GM21381 (cell line): ENCODE data around the gene NUP133.
A peak's percentile ranks its signal among the peaks of the same experiment; 100 is the strongest.
"Not testable (repeated sequence)": the region's sequence is repeated elsewhere in the genome, so short reads cannot be mapped to it uniquely, and the experiment has no call there.

Experiments used
- ATAC-seq: cut with Tn5 transposase; IDR thresholded peaks from one replicate; pipeline ENCODE4 v1.9.1; 2021; ENCODE audit warnings: mild to moderate bottlenecking, moderate library complexity; ENCODE audit not compliant: unreplicated experiment

NUP133 gene

DNA sequence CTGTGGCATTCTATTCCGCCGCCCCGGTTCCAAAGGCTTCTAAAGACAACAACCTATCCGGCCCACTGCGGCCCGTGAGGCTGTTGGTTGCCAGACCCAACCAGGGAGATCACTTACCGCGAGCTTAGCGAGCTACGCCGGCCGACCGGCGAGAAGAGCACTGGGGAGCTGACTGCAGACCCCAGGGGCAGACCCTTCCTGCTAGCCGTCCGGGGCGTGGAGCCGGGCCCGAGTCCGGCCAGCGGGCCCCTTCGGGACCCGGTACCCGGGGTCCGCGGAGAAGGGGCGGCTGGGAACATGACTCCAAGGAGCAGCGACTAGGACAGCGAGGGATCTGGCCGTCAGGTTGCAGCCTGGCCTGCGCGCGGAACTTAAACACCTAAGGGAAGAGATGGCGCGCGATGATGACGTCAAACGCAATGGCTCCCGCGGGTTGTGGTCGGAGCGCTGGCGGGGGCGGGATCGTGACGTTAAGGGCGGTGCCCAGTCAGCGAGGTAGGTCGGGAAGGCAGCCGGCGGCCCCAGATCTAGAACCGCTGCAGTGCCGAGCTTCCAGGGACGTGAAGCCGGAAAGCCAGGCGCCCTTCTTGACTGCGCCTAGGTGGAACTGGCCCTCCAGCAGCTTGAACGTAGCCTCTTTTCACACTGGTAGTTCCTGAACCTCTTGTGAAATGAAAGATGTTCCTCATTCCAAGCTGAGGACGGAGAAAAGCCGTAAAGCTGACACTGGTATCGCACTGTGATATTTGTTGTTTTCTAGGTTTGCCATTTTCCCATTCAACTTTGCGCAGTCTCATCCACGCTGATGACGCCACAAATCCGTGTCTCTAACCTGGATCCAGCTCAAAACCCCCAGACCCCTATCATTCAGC lies at the start of gene NUP133:
NUP133 (minus strand) TSS at position 391 of the 872 bp plus-strand sequence; CDS start at position 299, 92 bp downstream.
- peak; percentile 95 for ATAC-seq

- ATAC-seq: no peak
These were observed 49.2 kb upstream of the NUP133 start for GRCh38 chr1:229557200-229557850.

- no peak for ATAC-seq
These were observed 46.9 kb upstream of the NUP133 start for GRCh38 chr1:229554886-229555621.

- ATAC-seq: no peak
These were observed 45.5 kb upstream of the NUP133 start for GRCh38 chr1:229553621-229554130.

GRCh38 chr1:229552732-229553131 lies 44.6 kb upstream of the NUP133 start:
- ATAC-seq: no peak

GRCh38 chr1:229550812-229551567 lies 42.8 kb upstream of the NUP133 start:
- ATAC-seq: no peak

DNA sequence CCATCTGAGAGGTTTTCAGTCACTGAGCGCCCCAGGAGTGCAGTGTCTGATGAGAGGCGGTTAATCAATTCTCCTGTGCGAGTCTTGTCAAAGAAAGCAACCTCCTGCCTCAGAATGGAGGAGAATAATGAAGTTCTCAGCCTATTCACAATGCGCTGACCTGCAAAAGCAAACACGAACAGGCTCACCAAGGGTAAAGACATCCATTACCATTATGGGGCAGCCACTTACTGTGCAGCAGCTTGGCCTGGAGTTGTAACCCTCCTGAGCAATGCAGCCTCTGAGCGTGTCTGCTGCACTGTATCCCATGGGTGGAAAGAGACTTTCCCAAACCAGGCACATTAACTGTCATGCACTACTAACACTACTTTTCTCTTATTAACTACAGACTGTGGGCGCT lies 39.4 kb upstream of the NUP133 start:
- ATAC-seq: no peak

DNA sequence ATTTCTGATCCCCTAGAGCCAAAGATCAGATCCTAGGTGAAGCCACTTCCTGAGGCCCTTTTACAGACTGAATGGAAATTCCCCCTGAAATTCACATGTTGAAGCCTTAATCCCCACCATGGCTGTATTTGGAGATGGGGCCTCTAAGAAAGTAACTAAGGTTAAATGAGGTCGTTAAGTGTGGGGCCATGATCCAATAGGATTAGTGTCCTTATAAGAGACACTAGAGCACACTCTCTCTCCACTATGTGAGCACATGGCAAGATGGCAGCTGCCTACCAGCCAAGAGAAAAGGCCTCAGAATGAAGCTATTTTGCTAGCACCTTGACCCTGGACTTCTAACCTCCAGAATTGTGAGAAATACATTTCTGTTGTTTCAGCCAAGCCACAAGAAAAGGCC lies 36.4 kb upstream of the NUP133 start:
- ATAC-seq: no peak

DNA sequence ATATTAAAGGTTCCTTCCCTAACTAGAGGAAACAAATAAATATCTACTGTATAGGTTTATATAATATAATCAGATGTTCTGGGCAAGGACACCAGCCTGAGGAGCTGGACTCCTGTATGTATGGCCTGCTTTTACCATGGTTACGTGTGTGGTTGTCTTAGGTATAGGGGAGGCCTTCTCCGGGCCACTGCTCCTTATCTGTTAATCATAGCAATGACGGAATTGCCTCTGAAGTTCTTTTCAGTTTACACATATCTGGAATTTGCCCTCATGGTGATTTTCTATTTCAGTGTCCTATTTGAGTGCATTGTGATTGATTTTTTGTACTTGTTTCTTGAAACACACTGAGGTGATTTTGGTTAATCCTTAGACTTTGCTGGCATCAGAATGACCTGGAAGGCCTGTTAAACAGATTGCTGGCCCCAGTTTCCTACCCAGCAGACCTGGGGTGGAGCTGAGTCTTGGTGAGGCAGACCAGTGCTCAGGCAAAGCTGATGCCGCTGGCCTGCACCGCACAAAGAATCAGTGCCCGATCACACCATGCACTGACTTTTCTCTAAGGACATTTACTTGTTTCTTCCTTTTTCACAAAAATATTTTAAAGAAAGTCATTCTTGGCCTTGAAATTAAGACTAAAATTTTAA lies 31.8 kb upstream of the NUP133 start:
- no peak for ATAC-seq

DNA sequence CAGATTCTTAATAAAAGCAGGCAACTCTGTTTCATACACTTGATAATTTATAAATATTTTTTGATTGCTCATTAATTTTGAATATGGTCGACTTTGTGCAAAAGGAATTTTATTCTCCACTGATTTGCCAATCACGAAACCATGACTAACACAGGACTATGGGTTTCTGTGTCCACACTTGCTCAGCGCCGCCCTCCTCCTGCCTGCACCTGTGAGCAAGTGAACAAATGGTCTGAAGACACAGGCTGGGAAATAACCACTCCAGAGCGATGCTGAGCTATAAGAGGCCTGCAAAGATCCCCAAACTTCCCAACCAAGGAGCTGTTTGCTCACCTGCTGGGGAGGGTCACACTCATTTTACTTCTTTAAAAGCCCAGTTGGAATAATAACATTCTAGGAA lies 30.8 kb upstream of the NUP133 start:
- ATAC-seq: no peak

DNA sequence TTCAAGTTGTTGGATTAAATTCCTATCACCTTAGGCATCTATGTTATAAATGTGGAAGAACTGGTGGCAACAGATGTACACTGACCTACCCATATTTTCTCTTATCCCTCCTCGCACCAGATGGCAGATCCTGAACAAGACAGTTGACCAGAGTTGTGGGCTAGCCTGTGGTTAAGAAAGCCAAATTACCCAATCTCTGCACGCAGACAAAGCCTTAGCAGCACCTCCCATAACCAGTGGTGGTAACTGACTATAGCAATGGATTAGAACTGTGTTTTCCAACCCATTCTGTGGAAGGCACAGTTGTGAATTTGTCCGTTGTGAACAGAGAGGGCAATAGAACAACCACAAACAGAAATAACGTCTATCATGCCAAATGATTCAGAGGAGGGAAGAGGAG lies 29.8 kb upstream of the NUP133 start:
- ATAC-seq: no peak

GRCh38 chr1:229536982-229537381 lies 28.8 kb upstream of the NUP133 start:
- no peak for ATAC-seq

DNA sequence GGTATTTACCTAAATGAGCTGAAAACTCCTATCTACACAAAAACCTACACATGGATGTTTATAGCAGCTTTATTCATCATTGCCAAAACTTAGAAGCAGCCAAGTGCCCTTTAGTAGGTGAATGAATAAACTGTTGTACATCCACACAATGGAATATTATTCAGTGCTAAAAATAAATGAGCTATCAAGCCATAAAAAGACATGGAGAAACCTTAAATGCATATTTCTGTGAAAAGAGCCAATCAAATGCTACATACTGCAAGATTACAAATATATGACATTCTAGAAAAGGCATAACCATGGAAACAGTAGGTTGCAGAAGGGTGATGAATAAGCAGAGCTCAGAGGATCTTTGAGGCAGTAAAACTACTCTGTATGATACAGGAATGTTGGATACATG lies 27.1 kb upstream of the NUP133 start:
- ATAC-seq: no peak

DNA sequence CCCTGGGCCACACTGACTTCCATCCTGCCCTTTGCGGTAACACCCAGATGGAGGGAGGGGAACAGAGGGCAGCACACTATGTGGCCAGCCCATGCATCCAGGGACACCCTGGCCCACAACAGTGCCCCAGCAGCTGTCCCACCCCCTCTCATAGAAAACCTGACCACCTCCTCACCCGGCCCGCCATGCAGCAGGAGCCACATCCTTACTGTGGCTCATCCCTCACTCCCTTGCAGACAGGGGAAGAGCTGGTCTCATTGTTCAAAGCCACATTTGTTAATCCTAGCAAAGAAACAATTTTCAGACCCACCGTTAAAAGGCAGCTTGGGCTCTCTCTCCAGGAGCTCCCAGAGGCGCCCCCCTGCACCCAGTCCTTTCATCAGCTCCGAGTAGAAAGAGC lies 23.2 kb upstream of the NUP133 start:
- ATAC-seq: no peak

- ATAC-seq: no peak
These were observed 21.5 kb upstream of the NUP133 start for GRCh38 chr1:229529639-229530038.

GRCh38 chr1:229526695-229527094 lies 18.6 kb upstream of the NUP133 start:
- ATAC-seq: no peak

GRCh38 chr1:229523052-229523451 lies 14.9 kb upstream of the NUP133 start:
- no peak for ATAC-seq

GRCh38 chr1:229514578-229515275 lies 6.6 kb upstream of the NUP133 start:
- no peak for ATAC-seq

DNA sequence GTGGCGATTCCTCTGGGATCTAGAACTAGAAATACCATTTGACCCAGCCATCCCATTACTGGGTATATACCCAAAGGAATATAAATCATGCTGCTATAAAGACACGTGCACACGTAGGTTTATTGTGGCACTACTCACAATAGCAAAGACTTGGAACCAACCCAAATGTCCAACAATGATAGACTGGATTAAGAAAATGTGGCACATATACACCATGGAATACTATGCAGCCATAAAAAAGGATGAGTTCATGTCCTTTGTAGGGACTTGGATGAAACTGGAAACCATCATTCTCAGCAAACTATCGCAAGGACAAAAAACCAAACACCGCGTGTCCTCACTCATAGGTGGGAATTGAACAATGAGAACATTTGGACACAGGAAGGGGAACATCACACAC lies 3.5 kb upstream of the NUP133 start:
- ATAC-seq: not testable (repeated sequence)

DNA sequence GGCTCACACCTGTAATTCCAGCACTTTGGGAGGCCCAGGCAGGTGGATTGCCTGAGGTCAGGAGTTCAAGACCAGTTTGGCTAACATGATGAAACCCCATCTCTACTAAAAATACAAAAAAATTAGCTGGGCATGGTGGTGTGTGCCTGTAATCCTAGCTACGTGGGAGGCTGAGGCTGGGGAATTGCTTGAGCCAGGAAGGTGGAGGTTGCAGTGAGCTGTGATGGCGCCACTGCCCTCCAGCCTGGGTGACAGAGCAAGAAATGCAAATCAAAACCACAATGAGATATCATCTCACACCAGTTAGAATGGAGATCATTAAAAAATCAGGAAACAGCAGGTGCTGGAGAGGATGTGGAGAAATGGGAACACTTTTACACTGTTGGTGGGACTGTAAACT lies 3.1 kb upstream of the NUP133 start:
- not testable (repeated sequence) for ATAC-seq
